ENCODE data around the gene ANKUB1. TPM values are rescaled to one million over a fixed set of nuclear protein-coding genes. Genes with fewer than 3 reads are reported as not detected.

The ANKUB1 gene
- total RNA-seq, 1 donor from 2014 or later: not detected

- no peak for DNase-seq (ENCODE audit: low spot score in 2 of 2)
- H3K27me3 ChIP-seq: no peaks in the 10 kb centered on the region
- H3K9me3 ChIP-seq: peaks cover 0 to 4% of the 10 kb centered on the region in 2 donors
- H3K27ac ChIP-seq: no peak overlapping the region
- H3K36me3 ChIP-seq: no peaks in the 10 kb centered on the region
- TF ChIP-seq CTCF (IDR thresholded peaks at IDR 0.05): no peak
- intact Hi-C loops (cut with DNase I): loop anchor here (10.0 kb wide), 1 partner anchor 585 kb away; the partner anchor contains the start of gene TSC22D2
- H3K4me3 ChIP-seq: no peak overlapping the region
- H3K4me1 ChIP-seq: peaks cover 0 to 18% of the 10 kb centered on the region in 2 donors
Measured at GRCh38 chr3:149819432-149819831, 27.1 kb upstream of the ANKUB1 start.

- H3K27ac ChIP-seq: peak overlapping the region; percentile 35 to 49
- TF ChIP-seq CTCF (IDR thresholded peaks at IDR 0.05): no peak
- no peaks in the 10 kb centered on the region for H3K36me3 ChIP-seq
- H3K9me3 ChIP-seq: peaks cover 0 to 4% of the 10 kb centered on the region in 2 donors
- peaks cover 0 to 25% of the 10 kb centered on the region in 2 donors for H3K4me1 ChIP-seq
- intact Hi-C loops (cut with DNase I): loop anchor here (10.0 kb wide), 1 partner anchor 588 kb away; the partner anchor contains the start of gene TSC22D2
- no peak for DNase-seq (ENCODE audit: low spot score in 2 of 2)
- H3K27me3 ChIP-seq: no peaks in the 10 kb centered on the region
- H3K4me3 ChIP-seq: no peak overlapping the region
Measured at GRCh38 chr3:149816986-149817385, 24.6 kb upstream of the ANKUB1 start.

GRCh38 chr3:149816311-149816710 is 24.0 kb upstream of the ANKUB1 start:
- no peak for DNase-seq (ENCODE audit: low spot score in 2 of 2)
- intact Hi-C loops (cut with DNase I): loop anchor here (10.0 kb wide), 1 partner anchor 588 kb away; the partner anchor contains the start of gene TSC22D2
- no peaks in the 10 kb centered on the region for H3K27me3 ChIP-seq
- TF ChIP-seq CTCF (IDR thresholded peaks at IDR 0.05): no peak
- H3K4me3 ChIP-seq: peak overlapping the region in 1 of 2 donors; percentile 79
- peak overlapping the region; percentile 35 to 49 for H3K27ac ChIP-seq
- no peaks in the 10 kb centered on the region for H3K36me3 ChIP-seq
- H3K4me1 ChIP-seq: peaks cover 0 to 28% of the 10 kb centered on the region in 2 donors
- H3K9me3 ChIP-seq: no peaks in the 10 kb centered on the region

GRCh38 chr3:149815728-149816127 is 23.4 kb upstream of the ANKUB1 start:
- Histone ChIP-seq H3K27me3 (no peaks in the 10 kb centered on the region), H3K9me3 (no peaks in the 10 kb centered on the region), H3K27ac (peak overlapping the region in 1 of 2 donors; percentile 35), H3K4me3 (peak overlapping the region in 1 of 2 donors; percentile 79), H3K36me3 (no peaks in the 10 kb centered on the region), H3K4me1 (peaks cover 0 to 28% of the 10 kb centered on the region in 2 donors)
- intact Hi-C loops (cut with DNase I): loop anchor here (10.0 kb wide), 1 partner anchor 589 kb away; the partner anchor contains the start of gene TSC22D2
- no peak for TF ChIP-seq CTCF (IDR thresholded peaks at IDR 0.05)
- DNase-seq (ENCODE audit: low spot score in 2 of 2): no peak

- peak overlapping the region; percentile 99 for H3K27ac ChIP-seq
- intact Hi-C loops (cut with DNase I): loop anchor here (10.0 kb wide), 1 partner anchor 589 kb away; the partner anchor contains the start of gene TSC22D2
Measured at GRCh38 chr3:149815321-149815720, 23.0 kb upstream of the ANKUB1 start.

More at GRCh38 chr3:149815321-149815720, 23.0 kb upstream of the ANKUB1 start:
- Histone ChIP-seq H3K27me3 (no peaks in the 10 kb centered on the region), H3K9me3 (no peaks in the 10 kb centered on the region), H3K36me3 (no peaks in the 10 kb centered on the region), H3K4me3 (peak overlapping the region in 1 of 2 donors; percentile 79), H3K4me1 (peaks cover 0 to 28% of the 10 kb centered on the region in 2 donors)
- no peak for DNase-seq (ENCODE audit: low spot score in 2 of 2)
- no peak for TF ChIP-seq CTCF (IDR thresholded peaks at IDR 0.05)

Data from ascending aorta (tissue), 2 donors.